Measurements from ENCODE around the gene GJA4. TPM values are rescaled to one million over a fixed set of nuclear protein-coding genes. Genes with fewer than 3 reads are reported as not detected.

Gene GJA4
- total and polyA plus RNA-seq, 2 of the 13 experiments (the other 11 are each of a cell fraction or from before 2014, with no cell fraction given) = not detected

GRCh38 chr1:34786521-34787325 is 6.1 kb upstream of the GJA4 start (continued):
- TF ChIP-seq, protein P1, sequence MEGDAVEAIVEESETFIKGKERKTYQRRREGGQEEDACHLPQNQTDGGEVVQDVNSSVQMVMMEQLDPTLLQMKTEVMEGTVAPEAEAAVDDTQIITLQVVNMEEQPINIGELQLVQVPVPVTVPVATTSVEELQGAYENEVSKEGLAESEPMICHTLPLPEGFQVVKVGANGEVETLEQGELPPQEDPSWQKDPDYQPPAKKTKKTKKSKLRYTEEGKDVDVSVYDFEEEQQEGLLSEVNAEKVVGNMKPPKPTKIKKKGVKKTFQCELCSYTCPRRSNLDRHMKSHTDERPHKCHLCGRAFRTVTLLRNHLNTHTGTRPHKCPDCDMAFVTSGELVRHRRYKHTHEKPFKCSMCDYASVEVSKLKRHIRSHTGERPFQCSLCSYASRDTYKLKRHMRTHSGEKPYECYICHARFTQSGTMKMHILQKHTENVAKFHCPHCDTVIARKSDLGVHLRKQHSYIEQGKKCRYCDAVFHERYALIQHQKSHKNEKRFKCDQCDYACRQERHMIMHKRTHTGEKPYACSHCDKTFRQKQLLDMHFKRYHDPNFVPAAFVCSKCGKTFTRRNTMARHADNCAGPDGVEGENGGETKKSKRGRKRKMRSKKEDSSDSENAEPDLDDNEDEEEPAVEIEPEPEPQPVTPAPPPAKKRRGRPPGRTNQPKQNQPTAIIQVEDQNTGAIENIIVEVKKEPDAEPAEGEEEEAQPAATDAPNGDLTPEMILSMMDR (CRISPR knock-in tag; IDR thresholded peaks at IDR 0.05) = peak; percentile 93
- peak; percentile 84 for TF ChIP-seq STAG1 (CRISPR knock-in tag; IDR thresholded peaks at IDR 0.05)
- TF ChIP-seq RAD21 (CRISPR knock-in tag; IDR thresholded peaks at IDR 0.05) = peak; percentile 80
- TF ChIP-seq SP2 (CRISPR knock-in tag; IDR thresholded peaks at IDR 0.05) = peak; percentile 36; the same call in 1 of the 2 replicates
- TF ChIP-seq ZNF317 (CRISPR knock-in tag; IDR thresholded peaks at IDR 0.05) = 0 out of 2 replicates have a peak, but pooled peaks have one; percentile 20
- no peak for TF ChIP-seq ZNF44 (CRISPR knock-in tag; IDR thresholded peaks at IDR 0.05)
- TF ChIP-seq PHB2 (IDR thresholded peaks at IDR 0.05; ENCODE audit: partially characterized antibody) = no peak
- 0 out of 2 replicates have a peak, but pooled peaks have one; percentile 31 for TF ChIP-seq MEF2D (CRISPR knock-in tag; IDR thresholded peaks at IDR 0.05)
- TF ChIP-seq KLF12 (CRISPR knock-in tag; IDR thresholded peaks at IDR 0.05; ENCODE audit: borderline replicate concordance) = no peak
- TF ChIP-seq KDM2A (CRISPR knock-in tag; IDR thresholded peaks at IDR 0.05; ENCODE audit: borderline replicate concordance, low read depth) = 0 out of 2 replicates have a peak, but pooled peaks have one; percentile 20
- TF ChIP-seq SOX6 (IDR thresholded peaks at IDR 0.05) = no peak
- TF ChIP-seq SOX6 (CRISPR knock-in tag; IDR thresholded peaks at IDR 0.05) = peak; percentile 35; the same call in 1 of the 2 replicates
- peak; percentile 84 for TF ChIP-seq SMC3 (IDR thresholded peaks at IDR 0.05; ENCODE audit: low read length)
- TF ChIP-seq HMGXB4 (CRISPR knock-in tag; IDR thresholded peaks at IDR 0.05; ENCODE audit: borderline replicate concordance in 1 of 2, low read depth in 1 of 2) = 0 out of 4 replicates have a peak, but pooled peaks of 1 of the 2 experiments have one; percentile 26
- TF ChIP-seq TCF7L2 (IDR thresholded peaks at IDR 0.05; ENCODE audit: low read depth, low read length) = no peak
- no peak for TF ChIP-seq ZSCAN22 (CRISPR knock-in tag; IDR thresholded peaks at IDR 0.05)
- TF ChIP-seq, protein P2, sequence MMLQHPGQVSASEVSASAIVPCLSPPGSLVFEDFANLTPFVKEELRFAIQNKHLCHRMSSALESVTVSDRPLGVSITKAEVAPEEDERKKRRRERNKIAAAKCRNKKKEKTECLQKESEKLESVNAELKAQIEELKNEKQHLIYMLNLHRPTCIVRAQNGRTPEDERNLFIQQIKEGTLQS (CRISPR knock-in tag; IDR thresholded peaks at IDR 0.05) = no peak
- TF ChIP-seq TOPORS (CRISPR knock-in tag; IDR thresholded peaks at IDR 0.05) = 0 out of 2 replicates have a peak, but pooled peaks have one; percentile 25
- TF ChIP-seq, protein P3, sequence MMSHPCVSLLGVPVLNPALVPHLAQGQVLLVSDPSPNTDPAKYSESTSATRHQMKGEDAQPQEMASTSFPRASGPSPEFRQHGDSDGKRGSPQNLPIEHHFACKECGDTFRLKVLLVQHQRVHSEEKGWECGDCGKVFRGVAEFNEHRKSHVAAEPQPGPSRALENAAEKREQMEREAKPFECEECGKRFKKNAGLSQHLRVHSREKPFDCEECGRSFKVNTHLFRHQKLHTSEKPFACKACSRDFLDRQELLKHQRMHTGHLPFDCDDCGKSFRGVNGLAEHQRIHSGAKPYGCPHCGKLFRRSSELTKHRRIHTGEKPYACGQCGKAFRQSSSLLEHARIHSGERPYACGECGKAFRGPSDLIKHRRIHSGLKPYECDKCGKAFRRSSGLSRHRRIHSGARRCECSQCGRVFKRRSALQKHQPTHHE (CRISPR knock-in tag; IDR thresholded peaks at IDR 0.05; ENCODE audit: borderline replicate concordance) = no peak
- TF ChIP-seq, protein P4, sequence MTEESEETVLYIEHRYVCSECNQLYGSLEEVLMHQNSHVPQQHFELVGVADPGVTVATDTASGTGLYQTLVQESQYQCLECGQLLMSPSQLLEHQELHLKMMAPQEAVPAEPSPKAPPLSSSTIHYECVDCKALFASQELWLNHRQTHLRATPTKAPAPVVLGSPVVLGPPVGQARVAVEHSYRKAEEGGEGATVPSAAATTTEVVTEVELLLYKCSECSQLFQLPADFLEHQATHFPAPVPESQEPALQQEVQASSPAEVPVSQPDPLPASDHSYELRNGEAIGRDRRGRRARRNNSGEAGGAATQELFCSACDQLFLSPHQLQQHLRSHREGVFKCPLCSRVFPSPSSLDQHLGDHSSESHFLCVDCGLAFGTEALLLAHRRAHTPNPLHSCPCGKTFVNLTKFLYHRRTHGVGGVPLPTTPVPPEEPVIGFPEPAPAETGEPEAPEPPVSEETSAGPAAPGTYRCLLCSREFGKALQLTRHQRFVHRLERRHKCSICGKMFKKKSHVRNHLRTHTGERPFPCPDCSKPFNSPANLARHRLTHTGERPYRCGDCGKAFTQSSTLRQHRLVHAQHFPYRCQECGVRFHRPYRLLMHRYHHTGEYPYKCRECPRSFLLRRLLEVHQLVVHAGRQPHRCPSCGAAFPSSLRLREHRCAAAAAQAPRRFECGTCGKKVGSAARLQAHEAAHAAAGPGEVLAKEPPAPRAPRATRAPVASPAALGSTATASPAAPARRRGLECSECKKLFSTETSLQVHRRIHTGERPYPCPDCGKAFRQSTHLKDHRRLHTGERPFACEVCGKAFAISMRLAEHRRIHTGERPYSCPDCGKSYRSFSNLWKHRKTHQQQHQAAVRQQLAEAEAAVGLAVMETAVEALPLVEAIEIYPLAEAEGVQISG (CRISPR knock-in tag; IDR thresholded peaks at IDR 0.05) = no peak
- no peak for TF ChIP-seq FOXA1 (IDR thresholded peaks at IDR 0.05)
- TF ChIP-seq FOXA1 (CRISPR knock-in tag; IDR thresholded peaks at IDR 0.05) = peak; percentile 42

All from HepG2 (cell line).